ENCODE data around the gene AQP3.
"Not testable (repeated sequence)": the region's sequence is repeated elsewhere in the genome, so short reads cannot be mapped to it uniquely, and the experiment has no call there.

The AQP3 gene

GRCh38 chr9:33397801-33398200 lies 49.6 kb downstream of the AQP3 start:
- H3K36me3 ChIP-seq (ENCODE audit: control insufficient read depth in 4 of 4, insufficient read depth in 4 of 4, low read length in 3 of 4); POLR2A ChIA-PET; H3K27ac ChIP-seq (ENCODE audit: insufficient read depth in 1 of 2, low read depth in 1 of 2, low read length in 2 of 2, poor library complexity in 1 of 2, severe bottlenecking in 2 of 2); H3K9me3 ChIP-seq (ENCODE audit: control extremely low read depth in 1 of 5, control insufficient read depth in 4 of 5, insufficient read depth in 2 of 5, low read depth in 1 of 5, low read length in 4 of 5); H3K4me1 ChIP-seq (ENCODE audit: control extremely low read depth in 1 of 4, control insufficient read depth in 4 of 4, insufficient read depth in 4 of 4, low read length in 3 of 4); DNase-seq; H3K4me3 ChIP-seq (ENCODE audit: control insufficient read depth in 1 of 7, extremely low read depth in 1 of 7, insufficient read depth in 4 of 7, low read depth in 2 of 7, low read length in 6 of 7); H3K27me3 ChIP-seq (replicated peaks in 2 of 5; ENCODE audit: control insufficient read depth in 4 of 5, insufficient read depth in 5 of 5, low read length in 4 of 5): not testable (repeated sequence)
- WGBS (ENCODE audit: insufficient coverage), result no CpG with 5 or more reads among the region's 4 CpGs
- CTCF ChIA-PET, result interaction anchor here (1.2 to 1.4 kb wide), 2 partner anchors 17 to 51 kb away, joined by 3 to 4 read pairs; no protein-coding TSS in a partner anchor

GRCh38 chr9:33395159-33395879 lies 52.1 kb downstream of the AQP3 start:
- POLR2A ChIA-PET; H3K4me1 ChIP-seq (ENCODE audit: control extremely low read depth in 1 of 4, control insufficient read depth in 4 of 4, insufficient read depth in 4 of 4, low read length in 3 of 4); H3K4me3 ChIP-seq (ENCODE audit: control insufficient read depth in 1 of 7, extremely low read depth in 1 of 7, insufficient read depth in 4 of 7, low read depth in 2 of 7, low read length in 6 of 7); DNase-seq; H3K9me3 ChIP-seq (ENCODE audit: control extremely low read depth in 1 of 5, control insufficient read depth in 4 of 5, insufficient read depth in 2 of 5, low read depth in 1 of 5, low read length in 4 of 5); H3K36me3 ChIP-seq (ENCODE audit: control insufficient read depth in 4 of 4, insufficient read depth in 4 of 4, low read length in 3 of 4); H3K27ac ChIP-seq (ENCODE audit: insufficient read depth in 1 of 2, low read depth in 1 of 2, low read length in 2 of 2, poor library complexity in 1 of 2, severe bottlenecking in 2 of 2); H3K27me3 ChIP-seq (replicated peaks in 2 of 5; ENCODE audit: control insufficient read depth in 4 of 5, insufficient read depth in 5 of 5, low read length in 4 of 5): not testable (repeated sequence)
- CTCF ChIA-PET, result interaction anchor here (2.1 kb wide), 1 partner anchor 21 kb away, joined by 11 read pairs; no protein-coding TSS in a partner anchor
- 98% methylated on average over 11 of the region's 15 CpGs for WGBS (ENCODE audit: insufficient coverage)

GRCh38 chr9:33393986-33394385 lies 53.4 kb downstream of the AQP3 start:
- CTCF ChIA-PET, result interaction anchor here (2.1 kb wide), 1 partner anchor 19 kb away, joined by 11 read pairs; no protein-coding TSS in a partner anchor
- H3K27ac ChIP-seq (ENCODE audit: insufficient read depth in 1 of 2, low read depth in 1 of 2, low read length in 2 of 2, poor library complexity in 1 of 2, severe bottlenecking in 2 of 2); H3K9me3 ChIP-seq (ENCODE audit: control extremely low read depth in 1 of 5, control insufficient read depth in 4 of 5, insufficient read depth in 2 of 5, low read depth in 1 of 5, low read length in 4 of 5); POLR2A ChIA-PET; H3K27me3 ChIP-seq (replicated peaks in 2 of 5; ENCODE audit: control insufficient read depth in 4 of 5, insufficient read depth in 5 of 5, low read length in 4 of 5); DNase-seq; H3K4me1 ChIP-seq (ENCODE audit: control extremely low read depth in 1 of 4, control insufficient read depth in 4 of 4, insufficient read depth in 4 of 4, low read length in 3 of 4); H3K36me3 ChIP-seq (ENCODE audit: control insufficient read depth in 4 of 4, insufficient read depth in 4 of 4, low read length in 3 of 4); H3K4me3 ChIP-seq (ENCODE audit: control insufficient read depth in 1 of 7, extremely low read depth in 1 of 7, insufficient read depth in 4 of 7, low read depth in 2 of 7, low read length in 6 of 7): not testable (repeated sequence)
- WGBS (ENCODE audit: insufficient coverage), result 67% methylated on average over 3 of the region's 3 CpGs

- DNase-seq, result no peak
- Histone ChIP-seq H3K4me1 (ENCODE audit: control extremely low read depth in 1 of 4, control insufficient read depth in 4 of 4, insufficient read depth in 4 of 4, low read length in 3 of 4) (no peaks in the 10 kb centered on the region), H3K4me3 (ENCODE audit: control insufficient read depth in 1 of 7, extremely low read depth in 1 of 7, insufficient read depth in 4 of 7, low read depth in 2 of 7, low read length in 6 of 7) (no peak overlapping the region), H3K27ac (ENCODE audit: insufficient read depth in 1 of 2, low read depth in 1 of 2, low read length in 2 of 2, poor library complexity in 1 of 2, severe bottlenecking in 2 of 2) (no peak overlapping the region), H3K9me3 (ENCODE audit: control extremely low read depth in 1 of 5, control insufficient read depth in 4 of 5, insufficient read depth in 2 of 5, low read depth in 1 of 5, low read length in 4 of 5) (no peaks in the 10 kb centered on the region), H3K36me3 (ENCODE audit: control insufficient read depth in 4 of 4, insufficient read depth in 4 of 4, low read length in 3 of 4) (no peaks in the 10 kb centered on the region), H3K27me3 (replicated peaks in 2 of 5; ENCODE audit: control insufficient read depth in 4 of 5, insufficient read depth in 5 of 5, low read length in 4 of 5) (no peaks in the 10 kb centered on the region)
- POLR2A ChIA-PET, result no interaction called here
- CTCF ChIA-PET, result interaction anchor here (2.1 kb wide), 1 partner anchor 19 kb away, joined by 11 read pairs; no protein-coding TSS in a partner anchor
- 93% methylated on average over 9 of the region's 11 CpGs for WGBS (ENCODE audit: insufficient coverage)
Observed at GRCh38 chr9:33393581-33393980, 53.8 kb downstream of the AQP3 start.

GRCh38 chr9:33392591-33393021 lies 54.8 kb downstream of the AQP3 start:
- H3K4me1 ChIP-seq (ENCODE audit: control extremely low read depth in 1 of 4, control insufficient read depth in 4 of 4, insufficient read depth in 4 of 4, low read length in 3 of 4); H3K4me3 ChIP-seq (ENCODE audit: control insufficient read depth in 1 of 7, extremely low read depth in 1 of 7, insufficient read depth in 4 of 7, low read depth in 2 of 7, low read length in 6 of 7); DNase-seq; H3K27me3 ChIP-seq (replicated peaks in 2 of 5; ENCODE audit: control insufficient read depth in 4 of 5, insufficient read depth in 5 of 5, low read length in 4 of 5); H3K36me3 ChIP-seq (ENCODE audit: control insufficient read depth in 4 of 4, insufficient read depth in 4 of 4, low read length in 3 of 4); H3K9me3 ChIP-seq (ENCODE audit: control extremely low read depth in 1 of 5, control insufficient read depth in 4 of 5, insufficient read depth in 2 of 5, low read depth in 1 of 5, low read length in 4 of 5); POLR2A ChIA-PET; H3K27ac ChIP-seq (ENCODE audit: insufficient read depth in 1 of 2, low read depth in 1 of 2, low read length in 2 of 2, poor library complexity in 1 of 2, severe bottlenecking in 2 of 2): not testable (repeated sequence)
- CTCF ChIA-PET, result interaction anchor here (1.0 kb wide), 1 partner anchor 55 kb away, joined by 3 read pairs; the partner anchor contains the start of gene AQP3
- 92% methylated on average over 6 of the region's 7 CpGs for WGBS (ENCODE audit: insufficient coverage)
